ENCODE data around the gene CNNM4.

The CNNM4 gene

DNA sequence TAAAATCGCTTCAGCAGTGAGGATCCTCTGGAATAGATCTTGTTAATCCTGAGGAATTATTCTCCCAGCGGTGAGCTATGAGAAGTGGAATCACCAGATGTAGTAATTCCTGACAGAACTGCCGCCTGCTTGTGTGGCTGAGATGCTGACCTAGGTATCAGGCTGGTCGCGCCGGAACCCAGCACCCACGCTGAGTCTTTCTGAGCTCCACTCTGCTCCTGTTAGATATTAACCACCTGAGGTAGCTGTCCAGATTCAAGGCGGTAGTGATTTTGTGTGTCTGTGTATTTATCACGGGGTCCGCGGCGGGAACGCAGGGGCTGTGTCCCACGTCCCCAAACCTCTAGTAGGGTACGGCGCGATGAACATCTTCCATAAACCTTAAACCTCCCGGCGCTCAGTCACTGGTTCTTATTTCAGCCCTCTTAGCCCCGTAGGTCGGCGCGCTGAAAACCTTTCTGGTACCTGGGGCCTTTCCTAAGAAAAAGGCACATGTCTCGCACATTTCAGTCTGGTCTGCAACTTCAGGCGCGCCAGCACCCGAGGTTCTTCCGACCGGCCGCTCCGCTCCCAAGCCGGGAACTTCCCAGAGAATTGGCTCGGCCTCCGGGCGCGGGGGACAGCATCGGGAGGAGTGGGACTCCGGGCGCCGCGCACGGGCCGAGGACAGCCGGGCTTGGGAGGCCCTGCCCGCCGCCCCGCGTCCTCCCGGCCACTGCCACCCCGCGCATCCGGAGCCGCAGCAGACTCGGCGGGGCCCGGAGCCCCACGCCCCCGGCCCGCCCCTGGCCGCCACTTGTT, 54.8 kb downstream of the CNNM4 start:
- DNase-seq: no peak

DNA sequence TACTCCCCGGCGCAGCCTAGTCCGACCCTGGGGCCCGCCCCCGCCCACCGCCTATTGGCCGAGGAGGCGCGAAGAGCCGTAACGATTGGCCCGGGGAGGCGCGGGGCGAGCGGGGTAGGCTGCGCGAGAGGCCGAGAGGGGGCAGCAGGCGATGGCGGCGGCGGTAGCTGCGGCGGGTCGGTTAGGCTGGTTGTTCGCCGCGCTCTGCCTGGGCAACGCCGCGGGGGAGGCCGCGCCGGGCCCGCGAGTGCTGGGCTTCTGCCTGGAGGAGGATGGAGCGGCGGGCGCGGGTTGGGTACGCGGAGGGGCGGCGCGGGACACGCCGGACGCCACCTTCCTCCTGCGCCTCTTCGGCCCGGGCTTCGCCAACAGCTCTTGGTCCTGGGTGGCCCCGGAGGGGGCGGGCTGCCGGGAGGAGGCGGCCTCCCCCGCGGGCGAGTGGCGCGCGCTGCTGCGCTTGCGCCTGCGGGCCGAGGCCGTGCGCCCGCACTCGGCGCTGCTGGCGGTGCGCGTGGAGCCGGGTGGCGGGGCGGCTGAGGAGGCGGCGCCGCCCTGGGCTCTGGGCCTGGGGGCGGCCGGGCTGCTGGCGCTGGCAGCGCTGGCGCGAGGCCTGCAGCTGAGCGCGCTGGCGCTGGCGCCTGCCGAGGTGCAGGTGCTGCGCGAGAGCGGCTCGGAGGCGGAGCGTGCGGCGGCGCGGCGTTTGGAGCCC, 55.6 kb downstream of the CNNM4 start, which contains the start of gene CNNM3:
Gene CNNM3 (plus strand): TSS at position 142 of the 709 bp plus-strand sequence. CDS start 10 bp downstream, at position 152.
- DNase-seq: peak; percentile 76 to 83

DNA sequence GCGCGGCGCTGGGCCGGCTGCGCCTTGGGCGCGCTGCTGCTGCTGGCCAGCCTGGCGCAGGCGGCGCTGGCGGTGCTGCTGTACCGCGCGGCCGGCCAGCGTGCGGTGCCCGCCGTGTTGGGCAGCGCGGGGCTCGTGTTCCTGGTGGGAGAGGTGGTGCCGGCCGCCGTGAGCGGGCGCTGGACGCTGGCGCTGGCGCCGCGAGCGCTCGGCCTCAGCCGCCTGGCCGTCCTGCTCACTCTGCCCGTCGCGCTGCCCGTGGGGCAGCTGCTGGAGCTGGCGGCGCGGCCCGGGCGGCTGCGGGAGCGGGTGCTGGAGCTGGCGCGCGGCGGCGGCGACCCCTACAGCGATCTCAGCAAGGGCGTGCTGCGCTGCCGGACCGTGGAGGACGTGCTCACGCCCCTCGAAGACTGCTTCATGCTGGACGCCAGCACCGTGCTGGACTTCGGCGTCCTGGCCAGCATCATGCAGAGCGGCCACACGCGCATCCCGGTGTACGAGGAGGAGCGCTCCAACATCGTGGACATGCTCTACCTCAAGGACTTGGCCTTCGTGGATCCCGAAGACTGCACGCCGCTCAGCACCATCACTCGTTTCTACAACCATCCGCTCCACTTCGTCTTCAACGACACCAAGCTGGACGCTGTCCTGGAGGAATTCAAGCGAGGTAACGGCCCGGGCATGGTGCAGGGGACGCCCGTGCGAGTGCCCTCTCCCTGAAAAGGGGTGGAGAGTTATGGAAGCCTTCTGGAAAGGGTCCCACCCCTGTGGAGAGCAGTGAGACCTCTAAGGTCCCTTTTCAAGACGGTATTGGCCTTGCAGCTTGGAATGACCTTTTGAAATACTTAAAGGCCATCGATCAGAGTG, 56.4 kb downstream of the CNNM4 start:
- DNase-seq: no peak

DNA sequence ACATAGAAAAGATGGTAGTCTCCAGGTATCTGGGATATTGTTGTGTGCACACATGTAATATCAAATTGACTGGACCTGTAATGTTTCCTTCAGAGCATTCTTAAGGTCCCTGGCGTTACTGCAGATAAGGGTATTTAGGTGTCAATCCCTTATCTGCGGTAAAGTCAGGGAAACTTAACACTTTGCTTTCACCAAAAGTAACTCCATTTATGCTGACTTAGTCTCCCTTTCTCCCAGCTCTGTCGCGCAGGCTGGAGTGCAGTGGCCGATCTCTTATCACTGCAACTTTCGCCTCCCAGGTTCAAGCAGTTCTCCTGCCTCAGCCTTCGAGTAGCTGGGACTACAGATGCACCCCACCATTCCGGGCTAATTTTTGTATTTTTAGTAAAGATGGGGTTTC, 57.2 kb downstream of the CNNM4 start:
- no peak for DNase-seq

DNA sequence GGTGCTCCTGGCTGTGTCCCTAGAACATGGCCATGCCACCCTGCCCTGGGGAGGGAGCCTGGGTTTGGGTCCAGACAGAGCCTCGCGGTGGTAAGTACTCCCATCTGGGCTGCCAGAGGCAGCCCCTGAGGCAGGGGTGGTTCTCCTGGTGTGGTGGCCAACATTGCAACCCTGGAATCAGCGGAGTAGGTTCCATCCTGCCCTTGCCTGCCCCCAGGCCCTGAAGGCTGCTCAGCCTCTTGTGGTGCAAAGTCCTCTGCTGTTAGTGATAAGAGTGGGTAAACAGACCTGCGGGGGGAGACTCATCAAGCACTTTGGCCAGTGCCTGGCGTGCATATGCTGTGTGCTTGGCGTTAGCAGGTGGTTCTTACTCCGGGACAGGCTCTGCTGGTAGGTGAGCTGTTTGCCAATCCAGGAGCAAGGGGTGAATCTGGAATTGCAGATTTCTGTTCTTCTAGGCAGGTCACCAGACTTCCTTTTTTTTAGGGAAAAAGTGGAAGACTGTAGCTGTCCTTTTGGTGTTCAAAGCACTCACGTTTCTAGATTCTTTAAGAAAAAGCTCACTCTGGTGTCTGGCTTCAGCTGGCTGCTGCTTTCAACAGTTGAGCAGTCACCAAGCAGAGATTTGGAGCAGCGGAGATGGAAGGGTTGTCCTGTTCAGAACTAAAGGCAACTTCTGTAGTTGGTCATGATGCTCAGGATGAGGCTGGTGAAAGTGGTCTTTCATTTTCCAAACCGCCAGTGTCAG, 58.6 kb downstream of the CNNM4 start:
- DNase-seq: no peak

DNA sequence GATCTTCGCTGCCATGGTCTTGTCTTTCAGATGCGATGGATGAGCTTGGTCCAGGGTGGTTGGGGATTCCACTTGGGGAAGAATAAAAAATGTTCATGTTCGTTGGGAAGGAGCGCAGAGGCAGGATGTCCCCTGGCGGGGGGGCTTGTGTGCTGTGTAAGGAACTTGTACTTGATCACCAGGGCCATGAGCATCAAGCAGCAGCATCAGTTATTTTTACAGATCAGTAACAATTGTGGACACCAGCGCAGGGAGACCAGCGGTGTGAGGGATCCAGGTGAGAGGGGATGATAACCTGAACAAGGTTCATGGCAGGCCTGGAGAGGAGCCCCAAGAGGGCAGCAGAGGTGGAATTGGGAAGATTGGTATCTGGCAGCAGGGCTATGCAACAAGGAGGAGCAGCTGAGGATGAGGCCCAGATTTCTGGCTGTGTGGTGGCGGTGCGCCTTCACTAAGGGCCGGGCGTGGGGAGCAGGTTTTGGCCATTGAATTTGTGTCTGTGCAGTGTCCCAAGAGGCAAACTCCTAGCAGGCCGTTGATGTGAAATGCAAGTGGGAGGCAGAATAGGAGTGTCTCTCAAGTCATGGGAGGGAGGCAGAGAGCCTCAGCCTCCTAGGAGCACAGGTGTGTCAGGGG, 59.3 kb downstream of the CNNM4 start:
- no peak for DNase-seq

DNA sequence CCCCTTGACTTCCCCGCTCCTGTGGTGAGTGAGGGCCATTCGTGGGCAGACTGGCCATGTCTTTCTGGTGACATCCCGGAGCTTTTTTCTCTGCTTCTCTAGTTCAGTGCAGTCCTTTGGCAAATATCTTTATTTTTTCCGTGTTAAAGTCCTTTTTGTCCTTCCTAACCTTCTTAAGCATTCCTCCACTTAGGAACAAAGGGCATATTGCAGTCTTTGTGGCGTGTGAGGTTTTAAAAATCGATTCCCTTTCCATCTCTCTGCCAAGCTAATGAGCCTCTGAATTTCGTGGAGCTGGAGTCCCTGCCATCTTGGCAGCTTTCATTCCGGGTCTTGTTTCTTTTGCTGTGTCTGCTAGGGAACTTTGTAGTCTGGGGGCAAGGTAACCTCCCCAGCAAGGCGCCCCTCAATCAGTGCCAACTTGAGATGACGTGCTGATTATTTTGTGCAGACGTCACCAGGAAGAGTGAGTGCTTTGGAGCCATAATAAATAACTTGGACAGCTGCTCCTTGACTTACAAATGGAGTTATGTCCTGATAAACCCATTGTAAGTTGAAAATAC, 60.5 kb downstream of the CNNM4 start:
- DNase-seq: no peak

DNA sequence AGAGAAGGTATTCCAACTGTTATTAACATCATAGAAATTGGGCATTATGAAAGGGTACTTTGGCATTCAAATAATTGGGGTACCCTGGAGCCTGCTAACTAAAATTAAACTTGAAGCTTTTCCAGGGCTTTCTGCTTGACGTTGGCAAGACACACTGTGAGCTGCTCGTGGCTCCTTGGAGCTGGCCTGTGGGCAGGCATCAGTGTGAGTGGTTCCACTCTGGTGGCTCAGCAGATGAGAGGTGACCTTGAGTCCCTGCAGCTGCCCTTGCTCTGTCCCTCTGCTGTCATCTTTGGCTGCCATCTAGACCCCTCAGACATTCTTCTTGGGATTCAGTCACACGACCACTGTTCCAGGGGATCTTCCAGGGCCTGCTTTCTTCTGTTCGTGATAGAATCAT, 62.1 kb downstream of the CNNM4 start:
- no peak for DNase-seq

DNA sequence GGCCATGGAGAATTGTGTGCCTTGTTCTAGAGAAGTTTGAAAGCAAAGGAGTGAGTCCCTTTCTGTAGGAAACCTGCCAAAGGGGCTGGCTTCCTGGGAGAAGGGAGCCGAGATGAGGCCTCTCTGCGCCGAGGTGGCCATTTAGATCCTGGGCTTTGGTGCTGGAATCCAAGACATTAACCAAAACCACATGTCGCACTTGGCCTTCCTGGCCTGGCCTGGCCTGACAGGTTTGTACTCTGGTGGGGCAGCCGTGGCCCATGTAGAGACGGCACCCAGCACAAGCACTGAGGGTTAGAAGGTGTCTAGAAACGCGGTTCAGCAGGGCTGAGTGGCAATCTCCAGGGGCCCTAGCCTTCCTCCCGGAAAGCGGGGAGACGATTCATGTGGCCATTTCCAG, 62.5 kb downstream of the CNNM4 start:
- no peak for DNase-seq

DNA sequence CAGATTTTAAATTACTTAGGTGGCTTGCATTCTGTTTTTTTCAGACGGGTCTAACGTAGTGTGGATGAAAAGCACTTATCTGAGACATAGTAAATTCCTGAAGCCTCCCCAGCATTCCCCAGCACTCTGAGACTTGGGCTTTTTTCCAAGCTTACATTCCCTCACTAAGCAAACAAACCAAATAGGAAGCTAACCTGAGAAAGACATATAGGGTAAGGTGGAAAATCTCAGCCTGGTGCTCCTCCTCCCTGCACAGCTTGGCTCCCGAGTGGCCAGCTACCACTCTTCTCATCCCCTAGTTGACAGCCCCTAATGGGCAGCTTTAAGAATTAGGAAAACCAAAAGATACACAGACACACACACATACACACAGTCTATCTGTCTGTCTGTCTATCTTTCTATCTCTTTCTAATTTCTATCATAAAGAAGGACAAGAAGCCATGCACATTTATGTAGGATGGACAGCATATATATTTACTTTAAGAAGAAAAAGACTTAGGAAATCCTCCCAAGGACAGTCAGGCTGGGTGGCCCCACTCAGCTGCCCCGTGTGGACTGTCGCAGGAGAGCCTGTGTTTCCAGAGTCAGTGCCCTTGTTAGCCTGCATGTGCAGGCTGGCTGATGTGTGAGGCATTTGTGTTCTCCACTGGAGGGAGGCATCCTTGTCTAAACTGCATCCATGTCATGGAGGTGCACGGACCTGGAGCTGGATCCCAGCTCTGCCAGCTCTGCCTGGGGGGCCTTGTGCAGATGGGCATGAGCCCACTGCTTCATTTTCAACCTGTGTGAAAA, 63.6 kb downstream of the CNNM4 start:
- no peak for DNase-seq

DNA sequence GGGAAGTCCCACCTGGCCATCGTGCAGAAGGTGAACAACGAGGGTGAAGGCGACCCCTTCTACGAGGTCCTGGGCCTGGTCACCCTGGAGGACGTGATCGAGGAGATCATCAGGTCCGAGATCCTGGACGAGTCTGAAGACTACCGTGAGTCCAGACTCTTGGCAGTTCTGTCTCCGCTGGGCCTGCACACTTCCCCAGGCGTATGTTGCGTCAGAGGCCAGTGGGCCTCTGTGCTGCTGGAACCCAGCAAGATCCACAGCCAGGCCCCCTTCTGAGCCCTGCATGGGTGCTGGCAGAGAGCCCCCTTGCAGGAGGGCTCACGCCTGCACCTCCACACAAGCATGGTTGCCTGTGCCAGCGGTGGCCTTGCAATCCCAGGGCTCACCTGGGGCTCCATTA, 64.4 kb downstream of the CNNM4 start:
- DNase-seq: no peak

DNA sequence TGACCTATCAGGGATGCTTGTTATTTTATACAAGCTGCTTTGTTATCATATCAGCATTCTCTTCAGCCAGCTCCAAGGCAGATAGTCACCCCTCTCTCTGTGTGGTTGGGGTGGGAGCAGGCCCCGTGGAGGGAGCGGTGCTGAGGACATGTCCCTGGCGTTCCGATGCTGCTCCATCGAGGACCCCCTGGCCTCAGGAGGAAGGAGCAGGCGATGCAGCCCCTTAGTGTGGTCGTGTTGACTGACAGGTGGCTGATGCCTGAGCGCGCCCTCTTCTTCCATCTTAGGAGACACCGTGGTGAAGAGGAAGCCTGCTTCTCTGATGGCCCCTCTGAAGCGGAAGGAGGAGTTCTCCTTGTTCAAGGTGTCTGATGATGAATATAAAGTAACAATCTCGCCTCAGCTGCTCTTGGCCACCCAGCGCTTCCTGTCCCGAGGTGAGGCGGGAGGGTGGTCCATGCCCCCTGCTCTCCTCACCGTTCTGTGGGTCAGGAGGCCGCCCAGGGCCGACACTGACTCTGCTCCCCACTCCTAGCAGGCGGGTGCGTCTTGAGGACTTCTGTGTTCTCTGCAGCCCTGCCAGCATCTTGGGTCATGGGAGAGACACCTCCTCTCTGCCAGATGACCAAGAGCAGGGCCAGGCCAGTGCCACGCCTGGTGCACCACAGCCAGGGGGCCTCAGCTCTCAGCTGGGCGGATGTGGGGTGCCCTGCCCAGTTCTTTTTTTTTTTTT, 66.0 kb downstream of the CNNM4 start:
- DNase-seq: no peak

DNA sequence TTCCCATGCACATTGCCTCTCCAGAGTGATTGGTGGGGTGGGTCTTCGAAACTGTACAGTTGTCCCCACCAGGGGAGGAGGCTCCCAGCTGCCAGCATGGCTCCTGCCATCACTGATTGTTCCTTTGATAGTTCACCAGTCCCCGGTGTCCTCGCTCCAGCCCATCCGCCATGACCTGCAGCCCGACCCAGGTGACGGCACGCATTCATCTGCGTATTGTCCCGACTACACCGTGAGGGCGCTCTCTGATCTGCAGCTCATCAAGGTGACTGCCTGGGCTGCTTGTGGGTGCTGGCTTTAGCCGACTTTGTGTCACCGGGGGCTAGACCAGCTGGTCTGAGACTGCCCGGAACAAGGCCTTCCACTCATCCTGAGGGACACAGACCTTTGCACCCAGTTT, 67.7 kb downstream of the CNNM4 start:
- DNase-seq: no peak

DNA sequence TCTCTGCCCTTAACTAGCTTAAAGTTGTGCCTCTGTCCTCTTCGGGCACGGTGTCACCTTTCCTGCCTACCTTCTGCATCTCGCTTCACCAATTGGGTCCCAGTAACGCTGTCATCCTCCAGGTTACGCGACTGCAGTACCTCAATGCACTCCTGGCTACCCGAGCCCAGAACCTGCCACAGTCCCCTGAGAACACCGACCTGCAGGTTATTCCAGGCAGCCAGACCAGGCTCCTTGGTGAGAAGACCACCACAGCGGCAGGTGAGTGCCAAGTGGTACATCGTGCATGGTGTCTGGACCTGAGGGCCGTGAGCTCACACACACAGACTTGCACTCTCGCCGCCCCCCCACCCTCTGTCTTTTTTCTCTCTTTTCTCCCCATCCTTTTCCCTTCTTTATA, 68.2 kb downstream of the CNNM4 start:
- DNase-seq: no peak

DNA sequence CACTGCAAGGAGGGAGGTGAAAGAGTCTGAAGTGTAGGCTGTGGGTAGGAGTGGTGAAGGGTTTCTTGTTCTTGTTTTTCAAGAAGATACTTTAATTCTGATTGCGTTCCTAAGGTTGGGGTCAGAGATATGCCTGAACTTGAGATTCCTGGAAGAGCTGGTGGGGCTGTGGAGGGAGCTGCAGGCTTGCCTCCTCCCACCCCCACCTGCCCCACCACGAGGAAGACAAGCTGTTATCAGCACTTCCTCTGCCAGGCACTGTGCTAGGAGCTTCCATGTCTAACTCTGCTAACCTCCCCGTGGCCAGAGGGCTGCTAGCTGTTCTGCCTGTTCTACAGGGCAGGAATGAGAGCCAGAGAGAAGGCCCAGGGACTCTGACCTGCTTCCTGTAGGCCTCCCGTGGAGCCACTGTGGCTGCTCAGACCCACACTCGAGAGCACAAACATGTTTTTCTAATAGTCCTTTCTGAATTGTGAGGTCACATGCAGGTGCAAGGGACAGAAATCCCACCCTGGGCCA, 69.4 kb downstream of the CNNM4 start:
- no peak for DNase-seq

DNA sequence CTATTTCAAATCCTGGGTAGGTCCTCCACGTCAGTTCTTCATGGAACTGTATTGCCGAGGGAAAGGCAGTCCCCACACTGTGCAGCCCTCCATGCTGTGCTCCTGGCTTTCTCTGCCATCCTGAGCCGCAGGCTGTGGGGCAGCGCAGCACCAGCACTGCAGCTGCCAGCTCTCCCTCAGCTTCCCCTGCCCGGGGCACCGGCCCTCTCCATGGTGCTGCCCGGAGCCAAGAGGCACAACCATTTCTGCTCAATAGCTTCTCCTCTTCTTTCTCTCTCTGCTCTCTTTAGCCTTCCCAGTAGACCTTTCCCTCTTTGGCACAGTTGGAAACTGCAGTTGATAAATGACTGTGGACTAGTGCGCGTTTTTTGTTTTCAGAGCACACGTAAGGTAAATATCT, 71.0 kb downstream of the CNNM4 start:
- no peak for DNase-seq

DNA sequence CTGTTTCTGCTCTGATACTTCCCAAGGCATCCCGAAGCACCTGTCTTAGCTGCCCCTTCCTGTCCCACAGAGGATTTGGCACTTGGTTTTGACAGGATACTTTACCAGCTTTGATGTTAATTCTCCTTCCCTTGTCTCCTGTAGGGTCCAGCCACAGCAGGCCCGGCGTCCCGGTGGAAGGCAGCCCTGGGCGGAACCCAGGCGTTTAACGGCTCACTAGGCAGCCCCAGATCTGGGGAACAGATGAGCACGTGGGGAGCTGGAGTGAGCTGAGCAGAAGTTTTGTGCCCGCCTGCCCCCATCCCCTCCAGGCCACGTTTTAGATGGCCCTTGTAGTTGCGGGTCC, 71.7 kb downstream of the CNNM4 start:
- DNase-seq: no peak

DNA sequence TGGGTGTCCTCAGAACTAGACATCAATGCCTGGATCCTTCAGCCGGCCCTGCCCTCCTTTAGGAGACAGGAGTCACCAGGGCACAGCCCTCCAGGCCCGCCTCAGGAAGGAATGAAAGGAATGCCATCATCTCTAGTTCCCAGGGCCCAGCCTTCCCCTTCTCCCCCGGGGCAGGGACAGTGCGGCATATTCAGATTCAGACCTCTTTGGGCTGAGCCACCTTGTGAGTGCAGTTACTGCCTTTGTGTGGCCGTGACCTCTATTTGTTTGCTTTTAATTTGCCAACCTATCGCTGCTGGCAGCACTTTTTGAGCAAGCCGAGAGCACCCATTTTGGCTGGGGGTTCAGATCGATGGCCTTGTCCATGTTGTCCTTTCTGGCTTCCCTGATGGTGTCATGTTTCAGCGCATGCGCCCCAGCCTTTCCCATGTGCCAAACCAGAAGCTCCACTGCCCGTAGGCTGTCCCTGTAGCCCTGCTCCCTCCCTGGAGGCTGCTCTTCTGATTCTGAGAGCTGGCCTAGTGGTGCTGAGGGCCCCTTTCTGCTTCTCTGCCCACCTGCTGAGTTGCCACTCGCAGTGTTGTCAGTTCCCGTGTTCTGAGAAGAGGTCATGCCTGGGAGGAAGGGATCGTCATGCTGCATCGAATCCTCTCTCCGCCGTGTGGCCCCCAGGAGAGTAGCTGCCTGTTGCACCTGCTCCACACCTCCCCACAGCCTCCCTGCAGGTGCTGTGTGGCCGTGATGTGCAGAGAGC, 72.2 kb downstream of the CNNM4 start:
- no peak for DNase-seq

DNA sequence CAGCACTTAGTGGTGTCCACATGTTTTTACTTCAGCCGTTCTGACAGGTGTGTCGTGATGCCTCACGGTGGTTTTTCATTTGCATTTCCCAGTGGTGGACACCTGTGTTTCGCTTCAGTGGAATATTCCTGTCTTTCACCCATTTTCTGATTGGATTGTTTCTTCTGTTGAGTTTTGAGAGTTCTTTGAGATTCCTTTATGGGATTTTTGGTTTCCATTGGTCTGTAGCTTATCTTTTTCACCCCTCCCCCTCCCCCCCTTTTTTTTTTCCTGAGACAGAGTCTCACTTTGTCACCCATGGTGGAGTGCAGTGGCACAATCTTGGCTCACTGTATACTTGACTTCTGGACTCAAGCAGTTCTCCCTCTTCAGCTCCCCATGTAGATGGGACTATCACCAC, 75.1 kb downstream of the CNNM4 start:
- DNase-seq: no peak
